Natural killer cell (primary cell): ENCODE data around the gene DAZAP1. TPM values are rescaled to one million over a fixed set of nuclear protein-coding genes. Genes with fewer than 3 reads are reported as not detected.

ENCODE experiments used
- ATAC-seq, 3 donors: fragments of 150-1000 bp in 2 of 3; fragments of 200-7000 bp in 1 of 3; cut with Tn5 transposase; 1 replicate in 1 of 3; 2 replicates in 2 of 3; pipeline ENCODE4 v1.10.0; 2021; ENCODE audit warnings: mild to moderate bottlenecking in 2 of 3, moderate library complexity in 2 of 3
- DNase-seq, 2 donors: peaks; one replicate each; pipeline versions ENCODE4 v3.0.0 to v3.0.0-alpha.2; 2013 to 2021; ENCODE audit warnings: mixed read lengths in 1 of 2
- H3K27ac ChIP-seq: one replicate; pipeline ENCODE4 v1.5.1; 2013; ENCODE audit warnings: mild to moderate bottlenecking, low read length
- H3K27me3 ChIP-seq: one replicate; pipeline ENCODE4 v1.6.1; 2013; ENCODE audit warnings: low read length; ENCODE audit not compliant: control insufficient read depth, insufficient read depth
- H3K36me3 ChIP-seq: one replicate; pipeline ENCODE4 v1.6.1; 2013; ENCODE audit warnings: low read length; ENCODE audit not compliant: control insufficient read depth, insufficient read depth
- H3K4me1 ChIP-seq: one replicate; pipeline ENCODE4 v1.6.1; 2013; ENCODE audit warnings: low read length; ENCODE audit not compliant: control insufficient read depth, insufficient read depth
- H3K4me3 ChIP-seq: one replicate; pipeline ENCODE4 v1.5.1; 2013; ENCODE audit warnings: low read length
- H3K9me3 ChIP-seq: one replicate; pipeline ENCODE4 v1.6.1; 2013; ENCODE audit warnings: low read length; ENCODE audit not compliant: control insufficient read depth, insufficient read depth
- H3K27ac Mint-ChIP-seq, 2 donors: one replicate each; pipeline ENCODE4 v1.8.0; 2022; ENCODE audit warnings: mild to moderate bottlenecking in 2 of 2, mixed read lengths in 2 of 2, moderate library complexity in 1 of 2
- H3K27me3 Mint-ChIP-seq, 2 donors: one replicate each; pipeline ENCODE4 v1.8.0; 2022; ENCODE audit warnings: low read depth in 2 of 2, mixed read lengths in 2 of 2
- H3K36me3 Mint-ChIP-seq: one replicate; pipeline ENCODE4 v1.8.0; 2022; ENCODE audit warnings: mixed read lengths
- H3K4me1 Mint-ChIP-seq, 2 donors: one replicate each; pipeline ENCODE4 v1.8.0; 2022; ENCODE audit warnings: mixed read lengths in 2 of 2
- H3K4me3 Mint-ChIP-seq: one replicate; pipeline ENCODE4 v1.8.0; 2022; ENCODE audit warnings: mild to moderate bottlenecking, moderate library complexity, mixed read lengths
- H3K9me3 Mint-ChIP-seq, 2 donors: one replicate each; pipeline ENCODE4 v1.8.0; 2022; ENCODE audit warnings: mixed read lengths in 2 of 2
- WGBS: methylation state at CpG from one replicate; pipeline ENCODE4 v1.1.7; 2013; ENCODE audit warnings: missing lambda C conversion rate; ENCODE audit not compliant: insufficient coverage; 5-methylcytosine and 5-hydroxymethylcytosine counted together
- intact Hi-C: fragments of 100-400 bp; cut with micrococcal nuclease; formaldehyde crosslinking; loops from one replicate; pipeline ENCODE4 v1.14.2; 2022
- total RNA-seq, 4 donors: library from RNA; stranded (reverse); fragments of 120-200 nt in 1 of 4; gene quantifications; one replicate each; pipeline versions ENCODE4 v1.2.3 to v1.2.4, GENCODE V29; 2013 to 2022
- TF ChIP-seq, protein P1 (sequence below): fragments of 200-600 bp; IDR thresholded peaks from one replicate; pipeline ENCODE4 v1.8.0; 2022; ENCODE audit warnings: antibody characterized with exemption

The DAZAP1 gene
- total RNA-seq, 3 donors from 2014 or later (not counting 1 experiment from before 2014, with no cell fraction given) = 166 to 207 (median 170) TPM

- Mint-ChIP-seq H3K4me1 (peaks cover 27 to 29% of the 10 kb centered on the region in 2 donors), H3K27ac (no peak overlapping the region), H3K9me3 (no peaks in the 10 kb centered on the region), H3K27me3 (no peaks in the 10 kb centered on the region), H3K36me3 (peaks cover 5% of the 10 kb centered on the region), H3K4me3 (no peak overlapping the region)
- intact Hi-C loops = no loop called here
- H3K36me3 ChIP-seq = peaks cover 72% of the 10 kb centered on the region
- no peak overlapping the region for H3K4me3 ChIP-seq
- WGBS = 95% methylated on average over 15 of the region's 15 CpGs
- H3K27me3 ChIP-seq = no peaks in the 10 kb centered on the region
- ATAC-seq (no peak), DNase-seq (no peak)
- H3K9me3 ChIP-seq = no peaks in the 10 kb centered on the region
- H3K27ac ChIP-seq = no peak overlapping the region
- TF ChIP-seq, protein P1, sequence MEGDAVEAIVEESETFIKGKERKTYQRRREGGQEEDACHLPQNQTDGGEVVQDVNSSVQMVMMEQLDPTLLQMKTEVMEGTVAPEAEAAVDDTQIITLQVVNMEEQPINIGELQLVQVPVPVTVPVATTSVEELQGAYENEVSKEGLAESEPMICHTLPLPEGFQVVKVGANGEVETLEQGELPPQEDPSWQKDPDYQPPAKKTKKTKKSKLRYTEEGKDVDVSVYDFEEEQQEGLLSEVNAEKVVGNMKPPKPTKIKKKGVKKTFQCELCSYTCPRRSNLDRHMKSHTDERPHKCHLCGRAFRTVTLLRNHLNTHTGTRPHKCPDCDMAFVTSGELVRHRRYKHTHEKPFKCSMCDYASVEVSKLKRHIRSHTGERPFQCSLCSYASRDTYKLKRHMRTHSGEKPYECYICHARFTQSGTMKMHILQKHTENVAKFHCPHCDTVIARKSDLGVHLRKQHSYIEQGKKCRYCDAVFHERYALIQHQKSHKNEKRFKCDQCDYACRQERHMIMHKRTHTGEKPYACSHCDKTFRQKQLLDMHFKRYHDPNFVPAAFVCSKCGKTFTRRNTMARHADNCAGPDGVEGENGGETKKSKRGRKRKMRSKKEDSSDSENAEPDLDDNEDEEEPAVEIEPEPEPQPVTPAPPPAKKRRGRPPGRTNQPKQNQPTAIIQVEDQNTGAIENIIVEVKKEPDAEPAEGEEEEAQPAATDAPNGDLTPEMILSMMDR = no peak
- H3K4me1 ChIP-seq = peaks cover 24% of the 10 kb centered on the region
Observed at GRCh38 chr19:1420590-1420989, 13.2 kb downstream of the DAZAP1 start.

- no peak overlapping the region for H3K27ac Mint-ChIP-seq
- no peak for DNase-seq
Observed at GRCh38 chr19:1421218-1421957, 14.0 kb downstream of the DAZAP1 start.

DNA sequence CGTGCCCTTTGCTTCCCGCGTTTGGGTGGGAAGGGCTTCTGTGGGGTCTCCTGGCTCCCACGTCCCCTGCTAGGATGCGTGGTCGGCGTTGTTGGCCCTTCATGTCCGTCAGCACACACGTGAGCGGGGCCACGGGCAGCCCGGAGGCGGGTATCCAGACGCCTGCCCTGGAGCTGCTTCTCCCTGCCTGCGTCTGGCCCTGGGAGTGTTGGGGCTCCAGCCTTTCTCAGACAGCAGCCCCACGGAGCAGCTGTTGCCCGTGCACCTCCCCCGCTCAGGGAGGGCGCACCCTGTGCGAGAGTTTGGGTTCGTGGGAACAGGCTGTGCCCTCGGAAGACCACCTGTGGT, 14.5 kb downstream of the DAZAP1 start:
- Histone ChIP-seq H3K27me3 (no peaks in the 10 kb centered on the region), H3K4me3 (no peak overlapping the region), H3K36me3 (peaks cover 80% of the 10 kb centered on the region), H3K9me3 (no peaks in the 10 kb centered on the region), H3K27ac (no peak overlapping the region), H3K4me1 (peaks cover 11% of the 10 kb centered on the region)
- ATAC-seq = no peak
- intact Hi-C loops = no loop called here
- TF ChIP-seq, protein P1 = no peak
- H3K27me3 Mint-ChIP-seq = no peaks in the 10 kb centered on the region
- DNase-seq = no peak
- H3K27ac Mint-ChIP-seq = no peak overlapping the region
- H3K36me3 Mint-ChIP-seq = peaks cover 5% of the 10 kb centered on the region
- H3K4me1 Mint-ChIP-seq = peaks cover 15 to 19% of the 10 kb centered on the region in 2 donors
- 95% methylated on average over 22 of the region's 22 CpGs for WGBS
- no peaks in the 10 kb centered on the region for H3K9me3 Mint-ChIP-seq
- no peak overlapping the region for H3K4me3 Mint-ChIP-seq

More at GRCh38 chr19:1421218-1421957, 14.0 kb downstream of the DAZAP1 start:
- 97% methylated on average over 37 of the region's 37 CpGs for WGBS
- no peak overlapping the region for H3K27ac ChIP-seq
- intact Hi-C loops = no loop called here
- no peak overlapping the region for H3K4me3 ChIP-seq
- H3K27me3 Mint-ChIP-seq = no peaks in the 10 kb centered on the region
- H3K9me3 ChIP-seq = no peaks in the 10 kb centered on the region
- TF ChIP-seq, protein P1 = no peak
- no peaks in the 10 kb centered on the region for H3K9me3 Mint-ChIP-seq
- H3K36me3 ChIP-seq = peaks cover 79% of the 10 kb centered on the region
- H3K4me1 ChIP-seq = peaks cover 16% of the 10 kb centered on the region
- ATAC-seq = peak in 2 of 3 donors; percentile 13 to 14
- H3K36me3 Mint-ChIP-seq = peaks cover 5% of the 10 kb centered on the region
- no peaks in the 10 kb centered on the region for H3K27me3 ChIP-seq
- H3K4me1 Mint-ChIP-seq = peaks cover 19 to 21% of the 10 kb centered on the region in 2 donors
- no peak overlapping the region for H3K4me3 Mint-ChIP-seq

GRCh38 chr19:1422360-1422759, 15.0 kb downstream of the DAZAP1 start:
- ATAC-seq (no peak), DNase-seq (no peak)
- H3K9me3 ChIP-seq = no peaks in the 10 kb centered on the region
- Mint-ChIP-seq H3K27me3 (no peaks in the 10 kb centered on the region), H3K9me3 (no peaks in the 10 kb centered on the region), H3K27ac (no peak overlapping the region), H3K4me3 (no peak overlapping the region), H3K4me1 (peaks cover 12 to 15% of the 10 kb centered on the region in 2 donors), H3K36me3 (peaks cover 5% of the 10 kb centered on the region)
- no peak overlapping the region for H3K4me3 ChIP-seq
- WGBS = 89% methylated on average over 16 of the region's 16 CpGs
- no peak overlapping the region for H3K27ac ChIP-seq
- intact Hi-C loops = no loop called here
- H3K36me3 ChIP-seq = peaks cover 76% of the 10 kb centered on the region
- no peaks in the 10 kb centered on the region for H3K27me3 ChIP-seq
- H3K4me1 ChIP-seq = peaks cover 6% of the 10 kb centered on the region
- TF ChIP-seq, protein P1 = no peak
